CD4-positive, alpha-beta memory T cell (primary cell): ENCODE measurements around the gene TSR1. TPM values are rescaled to one million over a fixed set of nuclear protein-coding genes. Genes with fewer than 3 reads are reported as not detected.

Experiments used
- CTCF ChIA-PET: fragments of 350-600 bp; sonication (Branson Sonifier 250); formaldehyde crosslinking; loops from one replicate; lab custom pipeline; 2021; ENCODE audit warnings: inconsistent platforms; ENCODE audit not compliant: partially characterized antibody; lab: Charles Lee
- POLR2A ChIA-PET: fragments of 350-600 bp; sonication (Branson Sonifier 250); formaldehyde crosslinking; loops from one replicate; lab custom pipeline; 2021; ENCODE audit not compliant: partially characterized antibody; lab: Charles Lee
- DNase-seq, 5 donors: peaks; one replicate each; pipeline versions ENCODE4 v3.0.0 to v3.0.0-alpha.2; 2020 to 2022; ENCODE audit warnings: mixed read lengths in 1 of 5
- H3K27ac ChIP-seq: one replicate; pipeline ENCODE4 v1.7.0; 2013; ENCODE audit warnings: low read depth, low read length
- H3K27me3 ChIP-seq: 2 replicates; pipeline ENCODE4 v1.7.0; 2013; ENCODE audit warnings: mild to moderate bottlenecking, low read length, moderate library complexity; ENCODE audit not compliant: insufficient read depth
- H3K36me3 ChIP-seq: 2 replicates; pipeline ENCODE4 v1.7.0; 2013; ENCODE audit warnings: mild to moderate bottlenecking, low read length, moderate library complexity; ENCODE audit not compliant: insufficient read depth
- H3K4me1 ChIP-seq: 2 replicates; pipeline ENCODE4 v1.7.0; 2013; ENCODE audit warnings: mild to moderate bottlenecking, low read length, moderate library complexity; ENCODE audit not compliant: insufficient read depth
- H3K4me3 ChIP-seq, 2 donors: one replicate each; pipeline ENCODE4 v1.7.0; 2013; ENCODE audit warnings: low read length in 2 of 2, mild to moderate bottlenecking in 1 of 2
- H3K9me3 ChIP-seq, 2 donors: one replicate each; pipeline ENCODE4 v1.7.0; 2013; ENCODE audit warnings: low read length in 2 of 2, control low read depth in 1 of 2; ENCODE audit not compliant: control insufficient read depth in 1 of 2
- H3K27ac Mint-ChIP-seq, 7 donors: one replicate each; pipeline ENCODE4 v1.8.0; 2020 to 2021; ENCODE audit warnings: mixed read lengths in 7 of 7, mild to moderate bottlenecking in 6 of 7, inconsistent platforms in 3 of 7, moderate library complexity in 3 of 7
- H3K27me3 Mint-ChIP-seq, 2 donors: one replicate each; pipeline ENCODE4 v1.8.0; 2020 to 2021; ENCODE audit warnings: mixed read lengths in 2 of 2
- H3K36me3 Mint-ChIP-seq, 2 donors: one replicate each; pipeline ENCODE4 v1.8.0; 2020 to 2021; ENCODE audit warnings: mixed read lengths in 2 of 2, inconsistent platforms in 1 of 2, mild to moderate bottlenecking in 1 of 2
- H3K4me1 Mint-ChIP-seq, 4 donors: one replicate each; pipeline ENCODE4 v1.8.0; 2020 to 2021; ENCODE audit warnings: mixed read lengths in 4 of 4, mild to moderate bottlenecking in 1 of 4
- H3K4me3 Mint-ChIP-seq, 8 donors: one replicate each; pipeline ENCODE4 v1.8.0; 2020 to 2021; ENCODE audit warnings: mixed read lengths in 8 of 8, mild to moderate bottlenecking in 7 of 8, moderate library complexity in 6 of 8, inconsistent platforms in 3 of 8
- H3K9me3 Mint-ChIP-seq, 8 donors: one replicate each; pipeline ENCODE4 v1.8.0; 2020 to 2021; ENCODE audit warnings: mixed read lengths in 8 of 8, mild to moderate bottlenecking in 5 of 8, inconsistent platforms in 3 of 8, moderate library complexity in 1 of 8
- intact Hi-C: fragments of 100-400 bp; cut with micrococcal nuclease; formaldehyde crosslinking; loops from one replicate; pipeline ENCODE4 v1.15.1; 2023
- polyA plus RNA-seq, 2 donors: library from polyadenylated mRNA; unstranded; fragments of 300-500 nt; fragmentation: Illumina TruSeq; gene quantifications; one replicate each; pipeline ENCODE4 v1.2.3, GENCODE V29; 2021
- total RNA-seq, 2 experiments: library from RNA; stranded (reverse); gene quantifications; one replicate each; pipeline ENCODE4 v1.2.3, GENCODE V29; 2021

The TSR1 gene
- total and polyA plus RNA-seq, 4 experiments from 2014 or later, result 14.3 to 31.7 (median 22.4) TPM

- Histone ChIP-seq H3K27me3 (no peaks in the 10 kb centered on the region), H3K4me1 (peaks cover 17% of the 10 kb centered on the region), H3K4me3 (no peak overlapping the region), H3K27ac (no peak overlapping the region), H3K9me3 (no peaks in the 10 kb centered on the region), H3K36me3 (no peaks in the 10 kb centered on the region)
- no peaks in the 10 kb centered on the region for H3K27me3 Mint-ChIP-seq
- H3K36me3 Mint-ChIP-seq, result peaks cover 0 to 7% of the 10 kb centered on the region in 2 donors
- ChIA-PET CTCF (no interaction called here), POLR2A (no interaction called here)
- DNase-seq, result no peak
- intact Hi-C loops, result no loop called here
- H3K4me1 Mint-ChIP-seq, result peaks cover 10 to 20% (median 16%) of the 10 kb centered on the region in 4 donors
- no peaks in the 10 kb centered on the region for H3K9me3 Mint-ChIP-seq
- H3K27ac Mint-ChIP-seq, result peak overlapping the region in 1 of 7 donors; percentile 31
- H3K4me3 Mint-ChIP-seq, result peak overlapping the region in 1 of 8 donors; percentile 31
Observed at GRCh38 chr17:2357237-2357636, 21.0 kb upstream of the TSR1 start.

DNA sequence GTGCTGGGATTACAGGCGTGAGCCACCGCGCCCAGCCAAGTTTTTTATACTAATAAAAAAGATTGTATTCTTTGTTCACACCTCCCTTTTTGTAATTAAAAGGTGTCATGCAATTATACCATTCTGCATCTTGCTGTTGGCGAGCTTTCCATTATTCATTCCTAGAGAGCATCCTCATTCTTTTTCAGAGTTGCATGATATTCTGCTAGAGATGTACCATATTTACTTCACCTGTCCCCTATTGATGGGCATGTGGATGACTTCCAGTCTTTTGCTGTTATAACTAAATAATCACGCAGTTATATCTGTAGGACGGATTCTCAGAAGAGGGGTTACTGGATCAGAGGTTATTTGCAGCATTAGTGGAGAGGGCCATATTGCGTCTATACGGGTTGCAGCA lies 18.1 kb upstream of the TSR1 start:
- H3K36me3 ChIP-seq, result no peaks in the 10 kb centered on the region
- peaks cover 17% of the 10 kb centered on the region for H3K4me1 ChIP-seq
- H3K27me3 ChIP-seq, result no peaks in the 10 kb centered on the region
- no peak overlapping the region for H3K4me3 ChIP-seq
- Mint-ChIP-seq H3K27me3 (no peaks in the 10 kb centered on the region), H3K9me3 (no peaks in the 10 kb centered on the region), H3K4me1 (peaks cover 10 to 20% (median 16%) of the 10 kb centered on the region in 4 donors), H3K36me3 (no peaks in the 10 kb centered on the region), H3K4me3 (peak overlapping the region in 4 of 8 donors; percentile 7 to 69 (median 62)), H3K27ac (peak overlapping the region in 6 of 7 donors; percentile 41 to 97 (median 82))
- POLR2A ChIA-PET, result interaction anchor here (0.7 to 4.1 kb wide), 7 partner anchors 13 to 460 kb away, joined by 3 to 63 read pairs (median 4); partner anchors contain the start of genes SGSM2, SMG6, SRR and TSR1
- H3K27ac ChIP-seq, result no peak overlapping the region
- intact Hi-C loops, result loop anchor here (5.0 kb wide), 1 partner anchor 52 kb away; the partner anchor contains the start of genes SMG6 and SRR
- CTCF ChIA-PET, result interaction anchor here (1.0 to 4.2 kb wide), 6 partner anchors 10 to 300 kb away, joined by 3 to 55 read pairs (median 8); partner anchors contain the start of genes HIC1, SGSM2, SMG6 and SRR
- no peaks in the 10 kb centered on the region for H3K9me3 ChIP-seq
- no peak for DNase-seq

- Histone ChIP-seq H3K4me1 (peaks cover 17% of the 10 kb centered on the region), H3K9me3 (no peaks in the 10 kb centered on the region), H3K36me3 (no peaks in the 10 kb centered on the region), H3K27ac (no peak overlapping the region), H3K27me3 (no peaks in the 10 kb centered on the region), H3K4me3 (no peak overlapping the region)
- Mint-ChIP-seq H3K27ac (no peak overlapping the region), H3K9me3 (no peaks in the 10 kb centered on the region), H3K27me3 (no peaks in the 10 kb centered on the region), H3K4me3 (no peak overlapping the region), H3K4me1 (peaks cover 10 to 20% (median 16%) of the 10 kb centered on the region in 4 donors), H3K36me3 (peaks cover 0 to 2% of the 10 kb centered on the region in 2 donors)
- POLR2A ChIA-PET, result interaction anchor here (2.8 to 4.1 kb wide), 2 partner anchors 14 to 48 kb away, joined by 12 to 63 read pairs; partner anchors contain the start of genes SGSM2, SMG6, SRR and TSR1
- CTCF ChIA-PET, result interaction anchor here (1.0 to 4.2 kb wide), 2 partner anchors 14 to 32 kb away, joined by 3 to 55 read pairs; partner anchors contain the start of genes SGSM2 and TSR1
- DNase-seq, result no peak
- intact Hi-C loops, result loop anchor here (5.0 kb wide), 1 partner anchor 49 kb away; the partner anchor contains the start of genes SMG6 and SRR
Observed at GRCh38 chr17:2351269-2351668, 15.0 kb upstream of the TSR1 start.

GRCh38 chr17:2347805-2348685 lies 11.8 kb upstream of the TSR1 start:
- intact Hi-C loops, result no loop called here
- Mint-ChIP-seq H3K4me1 (peaks cover 2 to 18% (median 12%) of the 10 kb centered on the region in 4 donors), H3K27me3 (no peaks in the 10 kb centered on the region), H3K27ac (no peak overlapping the region), H3K36me3 (peaks cover 14 to 18% of the 10 kb centered on the region in 2 donors), H3K9me3 (no peaks in the 10 kb centered on the region), H3K4me3 (no peak overlapping the region)
- ChIA-PET CTCF (interaction anchor here (0.7 to 1.8 kb wide), 4 partner anchors 10 to 294 kb away, joined by 3 to 5 read pairs (median 5); partner anchors contain the start of gene TSR1), POLR2A (no interaction called here)
- DNase-seq, result no peak
- Histone ChIP-seq H3K4me3 (no peak overlapping the region), H3K27me3 (no peaks in the 10 kb centered on the region), H3K36me3 (peaks cover 7% of the 10 kb centered on the region), H3K27ac (no peak overlapping the region), H3K9me3 (no peaks in the 10 kb centered on the region), H3K4me1 (peaks cover 6% of the 10 kb centered on the region)

DNA sequence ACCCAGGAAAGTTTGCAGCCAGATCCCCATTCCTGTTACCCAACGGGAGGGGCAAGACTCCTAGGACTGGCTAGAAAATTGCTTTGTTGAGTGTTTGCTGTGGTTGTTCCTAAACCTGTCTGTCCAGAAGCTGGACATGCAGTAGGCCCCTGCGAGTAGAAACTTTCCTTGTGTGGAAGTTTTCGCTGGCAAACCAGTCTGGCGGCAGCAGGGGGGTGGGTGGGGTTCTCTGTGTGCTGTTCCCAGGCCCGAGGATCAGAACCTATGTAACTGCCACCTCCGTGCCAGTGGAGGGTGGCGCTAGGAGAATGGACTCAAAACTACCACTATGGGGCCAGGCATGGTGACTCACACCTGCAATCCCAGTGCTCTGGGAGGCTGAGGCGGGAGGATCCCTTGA lies 10.2 kb upstream of the TSR1 start:
- Mint-ChIP-seq H3K4me1 (peaks cover 6 to 25% (median 13%) of the 10 kb centered on the region in 4 donors), H3K4me3 (no peak overlapping the region), H3K27ac (no peak overlapping the region), H3K27me3 (no peaks in the 10 kb centered on the region), H3K9me3 (no peaks in the 10 kb centered on the region), H3K36me3 (peaks cover 18 to 22% of the 10 kb centered on the region in 2 donors)
- ChIA-PET CTCF (interaction anchor here (1.2 kb wide), 1 partner anchor 10 kb away, joined by 4 read pairs; the partner anchor contains the start of genes SGSM2 and TSR1), POLR2A (no interaction called here)
- no peaks in the 10 kb centered on the region for H3K9me3 ChIP-seq
- intact Hi-C loops, result no loop called here
- no peaks in the 10 kb centered on the region for H3K27me3 ChIP-seq
- H3K4me1 ChIP-seq, result peaks cover 9% of the 10 kb centered on the region
- H3K27ac ChIP-seq, result no peak overlapping the region
- no peak overlapping the region for H3K4me3 ChIP-seq
- no peak for DNase-seq
- H3K36me3 ChIP-seq, result peaks cover 7% of the 10 kb centered on the region

- H3K27me3 ChIP-seq, result no peaks in the 10 kb centered on the region
- H3K9me3 ChIP-seq, result no peaks in the 10 kb centered on the region
- no peak overlapping the region for H3K4me3 Mint-ChIP-seq
- DNase-seq, result no peak
- peaks cover 7% of the 10 kb centered on the region for H3K36me3 ChIP-seq
- peaks cover 9% of the 10 kb centered on the region for H3K4me1 ChIP-seq
- H3K27me3 Mint-ChIP-seq, result no peaks in the 10 kb centered on the region
- H3K36me3 Mint-ChIP-seq, result peaks cover 18 to 24% of the 10 kb centered on the region in 2 donors
- H3K27ac Mint-ChIP-seq, result peak overlapping the region in 1 of 7 donors; percentile 52
- no peak overlapping the region for H3K4me3 ChIP-seq
- peaks cover 10 to 29% (median 17%) of the 10 kb centered on the region in 4 donors for H3K4me1 Mint-ChIP-seq
- ChIA-PET POLR2A (no interaction called here), CTCF (interaction anchor here (2.1 kb wide), 1 partner anchor 9 kb away, joined by 8 read pairs; no protein-coding TSS in a partner anchor)
- no peak overlapping the region for H3K27ac ChIP-seq
- intact Hi-C loops, result no loop called here
- H3K9me3 Mint-ChIP-seq, result no peaks in the 10 kb centered on the region
Observed at GRCh38 chr17:2344528-2344927, 8.3 kb upstream of the TSR1 start.

- no peaks in the 10 kb centered on the region for H3K27me3 ChIP-seq
- Mint-ChIP-seq H3K36me3 (peaks cover 18 to 24% of the 10 kb centered on the region in 2 donors), H3K4me1 (peaks cover 11 to 34% (median 20%) of the 10 kb centered on the region in 4 donors), H3K9me3 (no peaks in the 10 kb centered on the region), H3K27me3 (no peaks in the 10 kb centered on the region), H3K27ac (peak overlapping the region in 2 of 7 donors; percentile 51 to 76), H3K4me3 (no peak overlapping the region)
- CTCF ChIA-PET, result interaction anchor here (2.1 kb wide), 1 partner anchor 10 kb away, joined by 8 read pairs; no protein-coding TSS in a partner anchor
- peaks cover 7% of the 10 kb centered on the region for H3K36me3 ChIP-seq
- intact Hi-C loops, result no loop called here
- H3K4me3 ChIP-seq, result no peak overlapping the region
- no peak overlapping the region for H3K27ac ChIP-seq
- DNase-seq, result peak in 1 of 5 donors; percentile 16
- POLR2A ChIA-PET, result no interaction called here
- H3K4me1 ChIP-seq, result peaks cover 9% of the 10 kb centered on the region
- no peaks in the 10 kb centered on the region for H3K9me3 ChIP-seq
Observed at GRCh38 chr17:2343421-2343820, 7.2 kb upstream of the TSR1 start.
